Stimulated activated CD4-positive, alpha-beta T cell treated with anti-CD3 and anti-CD28 coated beads, TNF-alpha, amount 100 ng/mL, for 4 hours (primary cell): ENCODE data around the gene CCNDBP1.
"Not testable (repeated sequence)": the region's sequence is repeated elsewhere in the genome, so short reads cannot be mapped to it uniquely, and the experiment has no call there.

ENCODE experiments used
- DNase-seq, 3 experiments: peaks; one replicate each; pipeline ENCODE4 v3.0.0-alpha.2; 2020; ENCODE audit warnings: low read depth in 3 of 3

CCNDBP1 gene

GRCh38 chr15:43193710-43194109 lies 8.5 kb downstream of the CCNDBP1 start:
- no peak for DNase-seq

GRCh38 chr15:43194795-43195194 lies 9.6 kb downstream of the CCNDBP1 start:
- DNase-seq, result no peak

GRCh38 chr15:43196760-43197548 lies 11.8 kb downstream of the CCNDBP1 start:
- DNase-seq, result no peak

GRCh38 chr15:43197773-43198172 lies 12.6 kb downstream of the CCNDBP1 start:
- DNase-seq, result not testable (repeated sequence)

- DNase-seq, result not testable (repeated sequence)
Measured at GRCh38 chr15:43198556-43198955, 13.4 kb downstream of the CCNDBP1 start.

- DNase-seq, result no peak
Measured at GRCh38 chr15:43198992-43199391, 13.8 kb downstream of the CCNDBP1 start.

GRCh38 chr15:43199945-43200488 lies 14.8 kb downstream of the CCNDBP1 start:
- DNase-seq, result no peak

- DNase-seq, result peak; percentile 9 to 21 (median 14)
Measured at GRCh38 chr15:43204016-43204901, 19.1 kb downstream of the CCNDBP1 start.

GRCh38 chr15:43206054-43206453 lies 20.9 kb downstream of the CCNDBP1 start:
- no peak for DNase-seq

GRCh38 chr15:43207024-43207423 lies 21.8 kb downstream of the CCNDBP1 start:
- DNase-seq, result no peak

GRCh38 chr15:43208052-43209002 lies 23.1 kb downstream of the CCNDBP1 start:
- no peak for DNase-seq

- DNase-seq, result no peak
Measured at GRCh38 chr15:43209059-43209824, 24.0 kb downstream of the CCNDBP1 start.

- no peak for DNase-seq
Measured at GRCh38 chr15:43210172-43210745, 25.1 kb downstream of the CCNDBP1 start.

GRCh38 chr15:43210807-43211206 lies 25.6 kb downstream of the CCNDBP1 start:
- no peak for DNase-seq

GRCh38 chr15:43211224-43211735 lies 26.1 kb downstream of the CCNDBP1 start:
- no peak for DNase-seq

GRCh38 chr15:43212299-43212698 lies 27.1 kb downstream of the CCNDBP1 start:
- DNase-seq, result no peak

- no peak for DNase-seq
Measured at GRCh38 chr15:43212951-43213350, 27.7 kb downstream of the CCNDBP1 start.

- no peak for DNase-seq
Measured at GRCh38 chr15:43213466-43213865, 28.3 kb downstream of the CCNDBP1 start.

- DNase-seq, result no peak
Measured at GRCh38 chr15:43214169-43214568, 29.0 kb downstream of the CCNDBP1 start.
